Activated T-helper 1 cell treated with Interleukin-2 at 50 U/mL for 16 hours (primary cell): ENCODE results near the gene SPACA4.

Experiments
- DNase-seq: peaks from one replicate; pipeline ENCODE4 v3.0.0-alpha.2; 2020; ENCODE audit warnings: low read depth

Gene SPACA4

DNA sequence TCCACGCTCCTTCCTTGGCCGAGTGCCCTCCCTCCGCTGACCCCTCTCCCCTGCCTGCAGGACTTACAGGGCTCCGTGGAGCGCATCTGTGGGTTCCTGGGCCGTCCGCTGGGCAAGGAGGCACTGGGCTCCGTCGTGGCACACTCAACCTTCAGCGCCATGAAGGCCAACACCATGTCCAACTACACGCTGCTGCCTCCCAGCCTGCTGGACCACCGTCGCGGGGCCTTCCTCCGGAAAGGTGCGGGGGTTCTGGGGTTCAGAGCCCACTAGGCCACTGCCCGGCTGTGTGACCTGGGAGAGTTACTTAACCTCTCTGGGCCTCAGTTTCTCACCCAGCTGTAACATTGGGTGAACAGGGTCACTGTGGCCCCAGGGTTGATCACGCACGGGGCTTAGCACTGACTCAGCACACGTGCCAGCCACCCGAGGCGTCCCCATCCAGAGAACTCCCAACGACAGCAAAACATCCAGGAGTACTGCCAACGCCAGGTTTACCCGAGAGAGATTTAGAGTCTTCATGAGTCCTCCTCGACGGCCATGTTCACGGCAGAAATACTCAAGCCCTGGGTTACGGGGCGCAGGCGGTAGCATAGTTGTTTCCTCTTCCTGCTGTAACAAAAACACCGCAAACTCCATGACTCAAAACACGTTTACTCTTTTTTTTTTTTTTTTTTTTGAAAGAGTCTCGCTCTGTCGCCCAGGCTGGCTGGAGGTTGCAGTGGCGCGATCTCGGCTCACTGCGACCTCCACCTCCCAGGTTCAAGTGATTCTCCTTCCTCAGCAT lies 9.7 kb upstream of the SPACA4 start:
- peak; percentile 24 for DNase-seq

DNA sequence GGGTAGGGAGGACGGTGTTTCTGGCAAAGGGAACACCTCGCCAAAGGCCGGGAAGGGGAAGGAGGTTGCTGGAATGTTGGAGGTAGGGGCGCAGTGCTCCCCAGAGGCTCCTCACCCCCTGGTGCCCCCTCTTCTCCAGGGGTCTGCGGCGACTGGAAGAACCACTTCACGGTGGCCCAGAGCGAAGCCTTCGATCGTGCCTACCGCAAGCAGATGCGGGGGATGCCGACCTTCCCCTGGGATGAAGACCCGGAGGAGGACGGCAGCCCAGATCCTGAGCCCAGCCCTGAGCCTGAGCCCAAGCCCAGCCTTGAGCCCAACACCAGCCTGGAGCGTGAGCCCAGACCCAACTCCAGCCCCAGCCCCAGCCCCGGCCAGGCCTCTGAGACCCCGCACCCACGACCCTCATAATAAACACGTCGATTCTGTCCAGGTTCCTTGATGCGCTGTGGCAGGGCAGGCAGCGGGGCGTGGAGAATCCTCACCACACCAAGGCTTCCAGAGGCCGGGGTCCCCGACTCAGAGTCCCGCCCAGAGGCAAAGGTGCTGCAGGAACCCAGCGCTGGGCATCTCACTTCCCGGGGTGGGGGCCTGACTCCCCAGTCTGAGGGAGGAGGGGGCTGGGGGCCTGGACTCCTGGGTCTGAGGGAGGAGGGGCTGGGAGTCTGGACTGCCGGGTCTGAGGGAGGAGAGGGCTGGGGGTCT lies 7.4 kb upstream of the SPACA4 start:
- DNase-seq, result no peak

DNA sequence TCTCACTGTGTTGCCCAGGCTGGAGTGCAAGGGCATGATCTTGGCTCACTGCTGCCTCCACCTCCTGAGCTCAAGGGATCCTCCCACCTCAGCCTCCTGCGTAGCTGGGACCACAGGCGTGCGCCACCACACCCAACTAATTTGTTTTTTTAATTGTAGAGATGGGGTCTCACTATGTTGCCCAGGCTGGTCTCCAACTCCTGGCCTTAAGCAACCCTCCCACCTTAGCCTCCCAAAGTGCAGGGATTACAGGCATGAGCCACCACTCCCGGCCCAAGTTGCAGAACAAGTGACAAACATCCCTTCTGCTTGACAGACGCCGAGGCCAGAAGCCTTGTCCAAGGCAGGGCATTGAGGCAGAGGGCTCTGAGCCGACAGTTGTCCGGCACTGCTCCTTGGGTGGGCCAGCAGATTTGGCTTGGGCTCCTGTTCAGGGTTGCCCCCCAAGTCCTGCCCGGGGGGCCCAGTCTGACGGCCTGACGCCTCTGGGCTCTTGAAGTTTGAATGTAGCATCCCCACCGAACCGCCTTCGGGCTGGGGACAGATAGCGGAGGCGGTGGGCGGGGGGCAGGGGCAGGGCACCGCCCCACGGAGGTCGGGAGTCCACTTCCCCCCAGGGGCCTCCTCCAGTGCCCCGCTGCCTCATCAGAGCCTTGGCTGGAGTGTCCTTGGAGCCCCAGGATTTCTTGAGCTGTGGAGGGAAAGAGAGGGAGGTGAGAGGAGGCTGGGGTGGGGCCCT lies 5.7 kb upstream of the SPACA4 start:
- DNase-seq, result no peak

DNA sequence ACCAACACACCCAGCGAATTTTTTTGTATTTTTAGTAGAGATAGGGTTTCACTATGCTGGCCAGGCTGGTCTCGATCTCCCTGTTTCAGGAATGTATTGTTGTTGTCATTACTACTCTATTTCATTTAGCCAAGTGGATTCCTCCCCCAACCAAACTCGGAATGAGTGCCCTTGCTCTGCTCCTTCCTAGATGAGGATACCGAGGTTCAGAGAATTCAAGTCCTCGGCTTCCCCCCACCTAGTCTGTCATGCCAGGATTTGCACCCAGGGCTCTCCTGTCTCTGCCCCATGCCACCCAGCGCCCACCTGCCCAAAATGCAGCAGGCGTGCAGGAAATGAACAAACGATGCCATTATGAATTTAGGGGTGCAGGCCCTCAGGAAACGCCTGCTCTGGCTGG lies 3.5 kb upstream of the SPACA4 start:
- no peak for DNase-seq

DNA sequence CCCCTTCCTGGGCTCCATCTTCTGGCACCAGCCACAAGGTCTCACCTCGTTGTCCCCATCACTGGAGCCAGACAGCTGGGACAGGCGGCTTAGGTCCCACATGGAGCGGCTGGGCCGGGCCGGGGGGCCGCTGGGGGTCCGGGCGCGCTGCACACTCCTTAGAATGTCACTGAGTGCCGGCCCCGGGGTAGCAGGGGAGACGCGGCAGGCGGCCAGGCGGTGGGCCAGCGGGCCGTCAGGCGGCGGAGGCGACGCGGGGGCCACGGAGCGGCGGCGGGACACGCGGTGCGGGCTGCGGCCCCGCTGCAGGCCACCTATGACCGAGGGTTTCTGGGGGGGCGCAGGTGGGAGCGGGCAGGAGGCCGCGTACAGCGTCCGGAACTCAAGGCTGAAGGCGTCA lies 3.1 kb upstream of the SPACA4 start:
- no peak for DNase-seq

DNA sequence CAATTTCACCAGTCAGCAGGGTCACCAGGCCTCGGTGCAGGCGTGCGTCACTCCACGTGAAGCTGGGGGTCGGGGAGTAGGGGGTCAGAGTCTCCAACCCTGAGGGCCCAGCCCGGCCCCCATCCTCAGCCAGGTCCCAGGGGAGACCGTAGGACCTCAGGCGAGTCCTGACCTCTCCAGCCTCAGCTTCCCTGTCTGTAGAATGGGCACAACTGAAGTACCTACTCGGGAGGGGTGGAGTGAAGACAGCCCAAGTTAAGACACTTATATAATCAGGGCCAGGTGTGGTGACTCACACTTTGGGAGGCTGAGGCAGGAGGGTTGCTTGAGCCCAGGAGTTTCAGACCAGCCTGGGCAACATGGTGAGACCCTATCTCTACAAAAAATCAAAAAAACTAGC lies 2.7 kb upstream of the SPACA4 start:
- DNase-seq, result no peak

DNA sequence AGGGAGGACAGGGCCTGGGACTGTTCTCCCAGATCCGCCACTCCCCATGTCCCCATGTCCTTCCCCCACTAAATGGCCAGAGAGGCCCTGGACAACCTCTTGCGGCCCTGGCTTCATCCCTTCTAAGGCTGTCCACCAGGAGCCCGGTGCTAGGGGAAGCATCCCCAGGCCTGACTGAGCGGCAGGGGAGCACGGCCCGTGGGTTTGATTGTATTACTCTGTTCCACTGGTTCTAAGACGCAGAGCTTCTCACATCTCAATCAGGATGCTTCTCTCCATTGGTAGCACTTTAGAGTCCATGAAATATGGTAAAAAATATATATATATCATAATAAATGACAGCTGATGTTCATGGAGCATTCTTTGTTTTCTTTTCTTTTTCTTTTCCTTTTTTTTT lies 815 bp downstream of the SPACA4 start:
- no peak for DNase-seq

DNA sequence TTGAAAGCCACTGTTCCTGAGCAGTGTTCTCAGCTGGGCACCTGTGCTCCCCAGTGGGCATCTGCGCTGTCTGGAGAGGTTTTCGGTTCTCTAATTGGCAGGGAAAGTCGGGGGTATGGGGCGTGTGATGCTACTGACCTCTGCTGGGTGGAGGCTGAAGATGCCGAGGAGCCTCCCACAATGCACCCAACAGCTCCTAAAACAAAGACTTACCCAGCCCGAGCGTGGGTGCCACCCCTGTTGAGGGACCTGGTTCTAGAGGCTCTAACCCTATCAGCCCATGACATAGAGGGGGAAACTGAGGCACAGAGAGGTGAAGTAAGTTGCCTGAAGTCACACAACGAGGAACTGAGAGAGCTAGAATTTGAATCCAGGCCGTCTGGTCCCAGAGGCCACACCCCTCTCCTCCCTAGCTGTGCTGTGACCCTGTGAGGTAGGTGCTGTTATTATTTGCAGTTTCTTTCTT lies 2.3 kb downstream of the SPACA4 start:
- DNase-seq, result no peak

DNA sequence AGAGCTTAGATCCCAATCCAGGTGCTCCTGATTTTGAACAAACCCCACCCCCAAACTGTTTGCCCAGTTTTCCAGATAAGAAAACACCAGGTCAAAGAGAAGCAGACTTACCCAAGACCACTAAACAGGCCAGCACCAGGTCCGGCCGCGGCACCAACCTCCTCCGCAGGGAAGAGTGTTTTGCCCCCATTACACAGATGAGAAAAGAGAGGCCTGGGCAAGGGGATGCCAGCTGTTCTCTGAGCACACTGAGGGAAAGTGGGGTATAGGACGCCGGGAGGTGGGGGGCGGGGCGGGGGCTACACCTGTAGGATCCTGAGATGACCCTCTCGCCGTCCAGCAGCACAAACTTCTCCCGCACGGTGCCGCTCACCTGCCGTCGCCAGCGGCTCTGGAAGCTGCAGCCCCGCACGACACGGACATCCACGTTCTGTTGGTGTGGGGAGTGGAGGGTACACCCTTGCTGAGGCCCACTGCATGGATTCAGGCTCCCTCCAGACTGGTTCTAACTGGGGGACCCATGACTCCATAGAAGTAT lies 3.1 kb downstream of the SPACA4 start:
- DNase-seq, result no peak

DNA sequence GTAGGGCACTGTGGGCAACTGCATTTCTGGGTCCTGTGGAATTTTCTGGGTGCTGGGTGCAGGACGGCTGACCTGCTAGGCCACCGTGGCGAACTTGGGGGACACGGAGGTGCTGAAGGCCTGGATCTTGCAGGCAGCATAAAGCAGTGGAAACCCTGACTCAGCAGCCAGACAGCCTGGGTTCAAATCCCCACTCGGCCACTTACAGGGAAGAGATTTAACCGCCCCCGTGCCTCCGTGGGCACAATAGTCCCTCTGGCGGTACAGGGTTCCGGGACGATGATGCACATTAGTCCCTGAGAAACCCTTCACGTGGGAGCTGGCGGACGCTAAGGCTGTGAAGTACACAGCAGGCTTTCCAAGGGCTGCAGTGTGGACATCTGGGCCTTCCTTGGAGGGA lies 5.3 kb downstream of the SPACA4 start:
- no peak for DNase-seq

DNA sequence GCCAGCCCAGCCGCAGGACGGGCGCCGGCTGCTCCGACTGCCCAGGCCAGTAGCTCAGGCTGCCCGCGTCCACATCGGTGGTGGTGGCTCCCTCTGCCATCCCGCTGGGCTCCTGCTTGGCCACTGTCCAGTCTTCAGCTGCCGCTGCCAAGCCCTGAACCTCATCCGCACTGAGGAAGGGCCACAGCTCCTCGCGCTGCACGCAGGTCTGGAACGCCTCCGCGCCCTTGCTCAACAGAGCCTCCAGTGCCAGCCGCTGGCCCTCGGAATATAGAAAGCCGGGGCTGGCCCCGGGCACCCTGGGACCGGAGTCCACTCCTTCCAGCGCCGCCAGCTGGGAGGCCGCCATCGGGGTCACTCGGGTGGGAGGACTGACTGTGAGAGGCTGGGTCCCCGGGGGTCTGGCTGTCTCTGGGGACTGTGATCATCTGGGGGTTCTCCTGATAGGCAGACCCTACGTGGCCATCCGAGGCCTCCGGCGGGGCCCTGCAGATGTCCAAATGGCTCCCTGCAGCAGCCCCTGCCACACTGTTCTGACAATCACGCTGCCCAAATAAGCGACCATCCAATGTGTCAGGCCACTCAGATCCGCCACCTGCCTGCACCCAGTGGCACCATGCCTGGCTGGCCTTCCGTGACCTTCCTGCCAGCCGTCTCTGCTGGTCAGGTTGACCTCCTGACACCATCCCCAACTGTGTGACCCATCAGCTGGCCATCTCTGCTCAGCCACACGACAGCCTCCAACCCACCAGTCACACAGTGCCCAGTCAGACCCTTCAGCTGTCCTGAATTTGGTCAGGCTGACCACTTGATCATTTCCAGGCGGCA lies 6.7 kb downstream of the SPACA4 start:
- DNase-seq, result no peak

DNA sequence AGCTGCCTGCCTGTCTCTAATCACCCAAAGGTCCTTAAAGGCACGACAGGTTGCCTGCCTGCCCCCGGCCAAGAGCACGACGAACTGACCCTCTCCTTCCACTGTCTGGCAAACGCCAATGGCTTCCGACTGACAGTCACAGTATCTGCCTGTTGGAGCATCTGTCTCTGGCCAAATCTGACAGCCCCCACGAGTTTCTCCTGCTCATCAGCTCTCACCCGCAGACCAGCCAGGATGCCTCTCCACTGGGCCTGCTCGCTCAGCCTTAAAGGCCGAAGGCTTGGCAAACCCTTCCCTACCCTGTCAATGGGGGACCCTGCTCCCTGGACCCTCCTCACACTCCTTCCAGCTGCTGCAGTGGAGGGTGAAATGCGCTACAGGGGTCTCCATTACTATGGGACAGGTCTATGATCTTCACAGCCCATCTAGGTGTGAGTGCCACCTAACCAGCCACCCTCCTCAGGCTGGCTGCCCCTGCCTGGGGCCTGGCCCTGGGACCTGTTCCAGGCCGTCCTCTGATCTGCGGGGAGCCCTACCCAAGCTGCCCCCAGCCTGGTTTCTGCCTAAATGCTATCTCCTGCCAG lies 7.4 kb downstream of the SPACA4 start:
- DNase-seq, result no peak

DNA sequence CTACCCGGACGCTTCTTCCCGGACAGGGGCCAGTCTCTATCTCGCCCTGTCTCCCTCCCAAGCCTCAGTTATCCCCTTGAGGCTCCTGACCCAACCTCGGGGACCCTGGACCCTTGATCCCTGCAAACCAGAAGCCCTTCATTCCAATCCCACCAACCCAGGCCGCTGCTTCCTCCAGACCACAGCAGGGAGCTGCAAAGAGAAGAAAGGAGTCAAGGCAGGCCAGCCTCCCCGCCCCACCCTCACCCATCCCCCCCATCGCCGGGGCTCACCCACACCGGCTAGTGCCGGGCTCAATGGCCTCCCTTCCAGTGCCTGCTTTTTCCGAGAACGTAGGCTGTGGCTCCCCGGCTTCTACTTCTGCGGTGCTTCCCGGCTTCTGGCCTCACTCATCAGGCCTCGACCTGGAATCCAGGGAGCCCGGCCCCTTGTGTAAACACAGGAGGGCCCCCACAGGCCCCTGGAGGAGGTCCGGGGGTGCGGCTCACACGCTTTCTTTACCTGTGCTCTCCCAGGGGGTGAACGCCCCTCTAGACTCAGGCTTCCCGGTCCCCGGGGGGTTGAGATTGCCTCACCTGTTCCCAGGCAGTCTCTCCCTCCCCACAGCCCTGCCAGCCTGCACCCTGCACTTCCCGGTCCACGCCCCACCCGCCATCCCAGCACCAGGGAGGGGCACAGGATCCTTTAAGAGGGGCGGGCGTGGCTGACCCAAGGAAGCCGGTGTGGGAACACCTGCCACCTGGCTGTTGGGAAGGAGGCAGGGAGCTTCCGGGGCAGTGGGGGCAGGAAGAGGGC lies 8.1 kb downstream of the SPACA4 start, which contains the start of gene FAM83E:
FAM83E (minus strand) TSS at position 641 of the 795 bp plus-strand sequence. CDS start 1,704 bp downstream, outside the sequence.
- no peak for DNase-seq

DNA sequence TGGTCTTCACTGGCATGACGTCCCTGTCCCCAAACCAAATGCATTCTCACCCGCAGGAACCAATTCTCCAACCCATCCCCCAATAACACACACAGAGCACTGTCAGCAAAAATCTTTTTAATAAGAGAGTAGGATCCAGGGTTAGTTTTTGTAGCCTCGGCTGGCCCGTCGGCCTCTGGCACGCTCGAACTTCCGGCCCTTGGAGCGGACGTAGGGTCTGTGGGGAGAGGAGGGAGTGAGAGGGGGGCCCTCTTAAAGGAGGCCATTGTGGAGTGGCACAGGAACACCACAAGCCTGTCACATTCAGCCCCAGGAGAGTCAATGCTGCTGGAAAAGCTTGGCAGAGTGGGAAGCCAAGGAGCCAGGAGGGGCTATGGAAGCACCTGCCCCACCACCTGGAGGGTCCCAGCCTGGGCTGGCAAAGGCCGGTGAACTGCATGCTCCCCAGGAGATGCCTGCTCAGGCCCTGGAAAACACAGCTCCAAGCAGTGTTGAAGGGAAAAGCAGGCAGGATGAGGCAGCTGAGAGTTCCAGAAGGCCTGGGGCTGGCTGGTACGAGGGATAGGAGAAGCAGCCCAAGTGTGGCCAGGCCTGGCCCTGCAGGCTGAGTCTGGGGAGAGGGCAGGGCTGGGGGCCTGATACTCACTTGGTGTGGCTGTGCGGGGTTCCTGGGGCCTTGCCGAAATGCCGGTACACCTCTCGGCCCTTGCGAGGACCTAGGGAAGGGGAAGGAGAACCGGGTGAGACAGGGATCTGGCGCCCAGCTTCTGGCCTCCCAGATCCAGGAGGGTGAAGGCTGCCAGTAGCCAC lies 8.9 kb downstream of the SPACA4 start:
- no peak for DNase-seq

DNA sequence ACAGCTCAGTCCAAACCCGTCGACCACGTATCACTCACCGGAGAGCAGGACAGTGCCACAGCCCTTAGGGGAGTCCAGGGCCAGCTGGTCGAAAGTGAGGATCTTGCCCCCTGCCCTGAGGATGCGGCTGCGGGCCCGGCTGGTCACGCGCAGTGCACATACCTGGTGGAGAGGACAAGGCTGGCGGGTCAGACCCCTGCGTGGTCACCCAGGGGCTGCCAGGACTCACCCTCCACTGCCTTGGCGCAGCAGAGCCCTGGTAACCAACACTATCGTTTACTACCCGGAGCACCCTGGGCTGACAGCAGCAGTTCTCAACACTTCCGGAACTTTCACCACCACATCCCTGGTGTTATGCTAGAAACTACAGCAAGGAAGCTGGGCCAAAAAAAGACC lies 9.5 kb downstream of the SPACA4 start:
- no peak for DNase-seq

DNA sequence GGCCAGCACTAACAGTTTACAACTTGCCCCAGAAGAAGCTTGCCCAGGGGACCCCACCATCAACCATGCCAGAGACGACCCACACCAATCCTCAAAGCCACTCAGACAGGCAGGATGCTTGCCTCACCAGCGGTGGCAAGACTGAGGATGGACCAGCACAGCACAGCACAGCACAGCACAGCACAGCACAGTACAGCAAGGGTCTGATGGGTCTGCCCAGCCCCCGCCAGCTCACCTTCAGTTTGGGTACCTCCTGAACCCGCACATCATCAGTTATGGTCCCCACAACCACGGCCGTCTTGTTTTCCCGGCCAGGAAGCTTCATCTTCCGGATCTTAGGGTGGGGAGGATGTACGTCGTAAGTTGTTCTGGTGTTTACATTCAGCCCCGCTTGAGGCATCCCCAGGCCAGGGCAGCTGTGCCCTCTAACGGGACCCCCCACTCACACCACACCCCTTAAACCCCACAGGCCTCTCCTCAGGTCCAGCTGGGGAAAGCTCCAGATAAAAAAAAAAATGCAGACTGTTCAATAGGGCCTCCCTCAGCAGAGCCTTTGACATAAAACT lies 10.0 kb downstream of the SPACA4 start:
- DNase-seq, result no peak

DNA sequence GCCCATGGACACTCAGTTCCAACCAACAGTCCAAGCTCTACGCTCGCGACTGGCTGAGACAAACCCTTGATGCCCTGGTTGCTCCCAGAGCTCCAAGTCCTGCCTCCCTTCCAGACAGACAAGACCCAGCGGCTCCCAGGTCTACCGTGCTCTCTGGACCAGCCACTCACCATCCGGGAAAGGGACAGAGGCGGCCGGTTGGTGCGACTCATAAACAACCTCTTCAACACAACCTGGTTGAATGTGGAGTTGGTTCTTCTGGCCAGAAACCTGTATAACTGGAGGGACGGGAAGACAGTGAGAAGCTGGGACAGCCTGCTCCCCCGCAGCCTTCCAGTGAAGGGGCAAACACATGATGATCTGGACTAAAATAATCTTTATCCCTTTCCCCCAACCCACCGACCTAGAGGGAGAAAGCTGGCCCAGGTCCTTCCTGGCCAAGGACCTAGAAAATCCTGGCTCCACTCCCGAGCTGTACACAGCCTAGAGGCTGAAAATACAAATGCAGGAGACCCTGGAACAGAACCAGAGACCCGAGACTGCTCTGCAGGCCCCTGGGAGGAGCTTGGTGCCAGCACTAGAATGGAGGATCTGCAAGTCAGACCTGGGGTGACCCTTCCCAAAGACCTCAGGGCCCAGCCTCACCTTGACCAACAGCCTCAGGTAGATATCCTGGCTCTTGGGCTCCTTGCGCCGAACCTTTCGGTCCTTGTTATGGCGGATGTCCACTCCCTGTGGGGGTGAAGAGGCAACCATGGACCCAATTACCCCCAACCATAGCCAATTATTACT lies 10.8 kb downstream of the SPACA4 start:
- no peak for DNase-seq

DNA sequence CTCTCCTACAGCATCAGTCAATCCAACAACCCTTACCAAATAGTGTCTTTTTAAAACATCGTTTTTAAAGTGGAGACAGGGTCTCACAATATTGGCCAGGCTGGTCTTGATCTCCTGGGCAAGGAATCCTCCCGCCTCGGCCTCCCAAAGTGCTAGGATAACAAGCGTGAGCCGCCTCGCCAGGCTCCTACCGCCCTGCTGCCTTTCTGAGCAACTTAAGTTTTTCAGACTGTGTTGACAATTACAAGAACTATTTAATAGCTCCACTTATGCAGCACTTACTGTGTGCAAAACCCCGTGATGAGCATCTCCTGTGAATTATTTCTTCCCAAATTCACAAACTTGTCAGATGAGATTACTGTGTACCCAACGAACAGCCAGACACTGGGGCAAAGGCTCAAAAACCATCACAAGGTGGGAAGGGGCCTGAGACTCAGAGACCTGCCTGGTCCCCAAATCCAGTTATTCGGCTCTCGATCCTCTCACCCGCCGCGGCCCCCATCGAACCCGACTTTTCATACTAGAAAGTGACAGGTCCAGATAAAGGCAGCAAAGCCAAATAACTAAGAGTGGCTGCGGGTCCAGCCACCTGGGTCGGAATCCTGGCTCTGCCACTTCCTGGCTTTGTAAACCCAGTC lies 11.9 kb downstream of the SPACA4 start:
- DNase-seq, result no peak
